Breast epithelium (tissue), 3 donors: ENCODE results near the gene MACROD2.
"Not testable (repeated sequence)": the region's sequence is repeated elsewhere in the genome, so short reads cannot be mapped to it uniquely, and the experiment has no call there.

Experiments
- POLR2A ChIP-seq: fragments of 450-650 bp; IDR thresholded peaks from one replicate; pipeline ENCODE4 v1.6.1; 2016; ENCODE audit warnings: antibody characterized with exemption, mild to moderate bottlenecking, moderate library complexity
- POLR2AphosphoS5 ChIP-seq, 3 donors: sonication (generic); formaldehyde crosslinking; IDR thresholded peaks; one replicate each; pipeline ENCODE4 v1.6.1; 2017; ENCODE audit warnings: antibody characterized with exemption in 3 of 3
- TF ChIP-seq, protein P1 (sequence below), 3 donors: fragments of 450-650 bp; IDR thresholded peaks; one replicate each; pipeline ENCODE4 v1.5.1; 2016 to 2017; ENCODE audit warnings: antibody characterized with exemption in 3 of 3, mild to moderate bottlenecking in 3 of 3, moderate library complexity in 3 of 3

DNA sequence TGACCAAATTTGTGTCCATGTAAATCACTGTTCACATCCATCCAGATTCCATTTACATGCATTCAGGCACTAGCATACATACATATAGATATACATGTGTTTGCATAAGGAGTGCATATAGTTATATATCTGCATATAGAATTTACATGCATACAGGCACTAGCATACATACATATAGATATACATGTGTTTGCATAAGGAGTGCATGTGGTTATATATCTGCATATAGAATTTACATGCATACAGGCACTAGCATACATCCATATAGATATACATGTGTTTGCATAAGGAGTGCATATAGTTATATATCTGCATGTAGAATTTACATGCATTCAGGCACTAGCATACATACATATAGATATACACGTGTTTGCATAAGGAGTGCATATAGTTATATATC, 1145.6 kb downstream of the MACROD2 start:
- not testable (repeated sequence) for TF ChIP-seq POLR2A; POLR2AphosphoS5 (IDR thresholded peaks at IDR 0.05)
- TF ChIP-seq, protein P1, sequence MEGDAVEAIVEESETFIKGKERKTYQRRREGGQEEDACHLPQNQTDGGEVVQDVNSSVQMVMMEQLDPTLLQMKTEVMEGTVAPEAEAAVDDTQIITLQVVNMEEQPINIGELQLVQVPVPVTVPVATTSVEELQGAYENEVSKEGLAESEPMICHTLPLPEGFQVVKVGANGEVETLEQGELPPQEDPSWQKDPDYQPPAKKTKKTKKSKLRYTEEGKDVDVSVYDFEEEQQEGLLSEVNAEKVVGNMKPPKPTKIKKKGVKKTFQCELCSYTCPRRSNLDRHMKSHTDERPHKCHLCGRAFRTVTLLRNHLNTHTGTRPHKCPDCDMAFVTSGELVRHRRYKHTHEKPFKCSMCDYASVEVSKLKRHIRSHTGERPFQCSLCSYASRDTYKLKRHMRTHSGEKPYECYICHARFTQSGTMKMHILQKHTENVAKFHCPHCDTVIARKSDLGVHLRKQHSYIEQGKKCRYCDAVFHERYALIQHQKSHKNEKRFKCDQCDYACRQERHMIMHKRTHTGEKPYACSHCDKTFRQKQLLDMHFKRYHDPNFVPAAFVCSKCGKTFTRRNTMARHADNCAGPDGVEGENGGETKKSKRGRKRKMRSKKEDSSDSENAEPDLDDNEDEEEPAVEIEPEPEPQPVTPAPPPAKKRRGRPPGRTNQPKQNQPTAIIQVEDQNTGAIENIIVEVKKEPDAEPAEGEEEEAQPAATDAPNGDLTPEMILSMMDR (IDR thresholded peaks at IDR 0.05), result not testable (repeated sequence)
